ENCODE results near the gene ZMAT5.
"Not testable (repeated sequence)": the region's sequence is repeated elsewhere in the genome, so short reads cannot be mapped to it uniquely, and the experiment has no call there.

Gene ZMAT5

GRCh38 chr22:29784451-29785361, 17.9 kb upstream of the ZMAT5 start:
- DNase-seq = no peak

- DNase-seq = no peak
These were observed 15.4 kb upstream of the ZMAT5 start for GRCh38 chr22:29782061-29782845.

GRCh38 chr22:29780748-29781676, 14.2 kb upstream of the ZMAT5 start:
- DNase-seq = peak; percentile 13

GRCh38 chr22:29780220-29780619, 13.4 kb upstream of the ZMAT5 start:
- no peak for DNase-seq

- no peak for DNase-seq
These were observed 6.4 kb upstream of the ZMAT5 start for GRCh38 chr22:29773233-29773632.

GRCh38 chr22:29772170-29772641, 5.4 kb upstream of the ZMAT5 start:
- DNase-seq = peak; percentile 27

- DNase-seq = no peak
These were observed 3.0 kb upstream of the ZMAT5 start for GRCh38 chr22:29769723-29770321.

GRCh38 chr22:29768052-29768693, 1.4 kb upstream of the ZMAT5 start:
- DNase-seq = no peak

- DNase-seq = peak; percentile 100
These were observed 604 bp upstream of the ZMAT5 start, which contains the start of gene UQCR10 for GRCh38 chr22:29767171-29768051. UQCR10 (plus strand) TSS chr22:29767369; CDS start chr22:29767399, 30 bp downstream.

GRCh38 chr22:29765905-29766631, 739 bp downstream of the ZMAT5 start:
- DNase-seq = no peak

- DNase-seq = no peak
These were observed 4.5 kb downstream of the ZMAT5 start for GRCh38 chr22:29762263-29762662.

GRCh38 chr22:29758959-29759358, 7.8 kb downstream of the ZMAT5 start:
- DNase-seq = no peak

GRCh38 chr22:29758068-29758622, 8.7 kb downstream of the ZMAT5 start:
- no peak for DNase-seq

- DNase-seq = no peak
These were observed 9.7 kb downstream of the ZMAT5 start for GRCh38 chr22:29757096-29757495.

- DNase-seq = no peak
These were observed 10.5 kb downstream of the ZMAT5 start for GRCh38 chr22:29756341-29756740.

GRCh38 chr22:29755889-29756288, 10.9 kb downstream of the ZMAT5 start:
- no peak for DNase-seq

- DNase-seq = not testable (repeated sequence)
These were observed 12.0 kb downstream of the ZMAT5 start for GRCh38 chr22:29754658-29755395.

GRCh38 chr22:29753808-29754657, 12.8 kb downstream of the ZMAT5 start:
- DNase-seq = no peak

Measured in retina (tissue), 1 donor.